B cell (primary cell): ENCODE data around the gene SAA1. TPM values are rescaled to one million over a fixed set of nuclear protein-coding genes. Genes with fewer than 3 reads are reported as not detected.

ENCODE experiments used
- ATAC-seq: fragments of 200-7000 bp; cut with Tn5 transposase; one replicate; pipeline ENCODE4 v1.10.0; 2021; ENCODE audit warnings: low read depth, mild to moderate bottlenecking, moderate number of reproducible peaks, moderate library complexity
- CTCF ChIA-PET: fragments of 350-600 bp; sonication (Branson Sonifier 250); formaldehyde crosslinking; loops from one replicate; lab custom pipeline; 2021; ENCODE audit warnings: antibody characterized with exemption, inconsistent platforms; lab: Charles Lee
- POLR2A ChIA-PET: fragments of 350-600 bp; sonication (Branson Sonifier 250); formaldehyde crosslinking; loops from one replicate; lab custom pipeline; 2021; ENCODE audit warnings: antibody characterized with exemption; lab: Charles Lee
- DNase-seq: peaks from one replicate; pipeline ENCODE4 v3.0.0; 2013
- H2AFZ ChIP-seq: 2 replicates; pipeline ENCODE4 v1.6.1; 2012; ENCODE audit warnings: mild to moderate bottlenecking, low read depth, low read length; ENCODE audit not compliant: insufficient read depth, poor library complexity, severe bottlenecking
- H3K27ac ChIP-seq, 2 donors: 1 replicate in 1 of 2; 2 replicates in 1 of 2; pipeline ENCODE4 v1.5.1; 2012 to 2013; ENCODE audit warnings: low read length in 2 of 2, mild to moderate bottlenecking in 2 of 2, moderate library complexity in 1 of 2
- H3K27me3 ChIP-seq, 4 experiments: fragments of 200-600 bp in 1 of 4; sonication (generic) in 1 of 4; replicated peaks in 1 of 4; 1 replicate in 2 of 4; 2 replicates in 2 of 4; pipeline versions ENCODE4 v1.6.1 to v1.7.0; 2013 to 2016; ENCODE audit warnings: low read length in 3 of 4, mild to moderate bottlenecking in 2 of 4, mixed read lengths in 1 of 4, moderate library complexity in 1 of 4; ENCODE audit not compliant: insufficient read depth in 4 of 4, control insufficient read depth in 3 of 4; ENCODE audit errors: control extremely low read depth in 1 of 4
- H3K36me3 ChIP-seq, 2 experiments: replicated peaks in 1 of 2; 1 replicate in 1 of 2; 2 replicates in 1 of 2; pipeline versions ENCODE4 v1.6.1 to v1.7.1; 2013; ENCODE audit warnings: low read length in 1 of 2; ENCODE audit not compliant: insufficient read depth in 2 of 2, control insufficient read depth in 1 of 2; ENCODE audit errors: control extremely low read depth in 1 of 2, extremely low read depth in 1 of 2
- H3K4me1 ChIP-seq, 2 donors: fragments of 200-600 bp in 1 of 2; sonication (generic) in 1 of 2; 1 replicate in 1 of 2; 2 replicates in 1 of 2; pipeline versions ENCODE4 v1.5.1 to v1.6.1; 2013 to 2017; ENCODE audit warnings: low read length in 2 of 2; ENCODE audit not compliant: control insufficient read depth in 2 of 2, insufficient read depth in 2 of 2
- H3K4me2 ChIP-seq: replicated peaks from 2 replicates; pipeline ENCODE3; 2012; ENCODE audit warnings: mild to moderate bottlenecking, low read depth, low read length; ENCODE audit not compliant: poor library complexity, severe bottlenecking
- H3K4me3 ChIP-seq, 5 experiments: fragments of 200-600 bp in 1 of 5; sonication (generic) in 1 of 5; 1 replicate in 3 of 5; 2 replicates in 2 of 5; pipeline versions ENCODE4 v1.5.1 to v1.7.0; 2011 to 2016; ENCODE audit warnings: low read length in 4 of 5, mild to moderate bottlenecking in 4 of 5, low read depth in 2 of 5, control low read depth in 1 of 5, moderate library complexity in 1 of 5; ENCODE audit not compliant: insufficient read depth in 1 of 5; ENCODE audit errors: control extremely low read depth in 1 of 5, extremely low read depth in 1 of 5
- H3K79me2 ChIP-seq: fragments of 200-600 bp; sonication (generic); one replicate; pipeline ENCODE4 v1.6.0; 2016; ENCODE audit warnings: low read length; ENCODE audit not compliant: control insufficient read depth, insufficient read depth
- H3K9ac ChIP-seq: fragments of 200-600 bp; sonication (generic); 2 replicates; pipeline ENCODE4 v1.6.1; 2017; ENCODE audit warnings: mild to moderate bottlenecking, low read length, moderate library complexity
- H3K9me3 ChIP-seq, 3 donors: one replicate each; pipeline versions ENCODE4 v1.6.1 to v1.7.1; 2013; ENCODE audit warnings: low read length in 2 of 3; ENCODE audit not compliant: control insufficient read depth in 2 of 3, insufficient read depth in 1 of 3; ENCODE audit errors: control extremely low read depth in 1 of 3
- H4K20me1 ChIP-seq: 2 replicates; pipeline ENCODE4 v1.6.0; 2012; ENCODE audit warnings: mild to moderate bottlenecking, low read length; ENCODE audit not compliant: insufficient read depth, control insufficient read depth, poor library complexity, severe bottlenecking
- H3K27ac Mint-ChIP-seq: one replicate; pipeline ENCODE4 v1.8.0; 2021; ENCODE audit warnings: mixed read lengths
- H3K27me3 Mint-ChIP-seq: one replicate; pipeline ENCODE4 v1.8.0; 2021; ENCODE audit warnings: mixed read lengths
- H3K4me1 Mint-ChIP-seq: one replicate; pipeline ENCODE4 v1.8.0; 2021; ENCODE audit warnings: mixed read lengths
- H3K4me3 Mint-ChIP-seq: one replicate; pipeline ENCODE4 v1.8.0; 2021; ENCODE audit warnings: mixed read lengths
- H3K9me3 Mint-ChIP-seq: one replicate; pipeline ENCODE4 v1.8.0; 2022; ENCODE audit warnings: mixed read lengths; ENCODE audit not compliant: insufficient read depth
- CTCF ChIP-seq: fragments of 200-600 bp; IDR thresholded peaks from one replicate; pipeline ENCODE4 v1.8.0; 2022; ENCODE audit warnings: antibody characterized with exemption, mild to moderate bottlenecking
- EZH2 ChIP-seq: IDR thresholded peaks from 2 replicates; pipeline ENCODE4 v1.6.1; 2012; ENCODE audit warnings: borderline replicate concordance, low read depth, mild to moderate bottlenecking, moderate library complexity, low read length; ENCODE audit not compliant: insufficient read depth, poor library complexity, severe bottlenecking
- WGBS: methylation state at CpG from one replicate; pipeline ENCODE4 v1.1.5; 2013; ENCODE audit warnings: missing lambda C conversion rate; ENCODE audit not compliant: insufficient coverage; 5-methylcytosine and 5-hydroxymethylcytosine counted together
- intact Hi-C: fragments of 100-400 bp; cut with micrococcal nuclease; formaldehyde crosslinking; loops from one replicate; pipeline ENCODE4 v1.10.0; 2022
- polyA plus RNA-seq: library from polyadenylated mRNA; depleted of rRNA; stranded (reverse); fragments of >200 nt; gene quantifications from 2 replicates; pipeline ENCODE4 v1.2.3, GENCODE V29; 2012
- total RNA-seq, 2 donors: library from RNA; stranded (reverse); fragments of 120-200 nt in 1 of 2; gene quantifications; 1 replicate in 1 of 2; 2 replicates in 1 of 2; pipeline versions ENCODE4 v1.2.3 to v1.2.4, GENCODE V29; 2013 to 2022

The SAA1 gene
- total and polyA plus RNA-seq, 2 donors (not counting 1 experiment from before 2014, with no cell fraction given) = not detected

GRCh38 chr11:18253778-18254338 lies 12.2 kb upstream of the SAA1 start:
- H3K27ac ChIP-seq = no peak overlapping the region
- WGBS = 79% methylated on average over 10 of the region's 11 CpGs
- no peak overlapping the region for H3K9ac ChIP-seq
- CTCF ChIA-PET = no interaction called here
- Mint-ChIP-seq H3K9me3 (no peaks in the 10 kb centered on the region), H3K4me1 (no peaks in the 10 kb centered on the region), H3K27me3 (peaks cover 6% of the 10 kb centered on the region), H3K27ac (no peak overlapping the region), H3K4me3 (no peak overlapping the region)
- TF ChIP-seq EZH2 (no peak), CTCF (no peak)
- intact Hi-C loops = no loop called here
- no peaks in the 10 kb centered on the region for H3K79me2 ChIP-seq
- no peak for ATAC-seq
- no peaks in the 10 kb centered on the region for H4K20me1 ChIP-seq
- H3K4me3 ChIP-seq = no peak overlapping the region
- no peaks in the 10 kb centered on the region for H3K4me1 ChIP-seq
- POLR2A ChIA-PET = no interaction called here
- no peaks in the 10 kb centered on the region for H3K36me3 ChIP-seq
- no peak overlapping the region for H3K4me2 ChIP-seq
- H2AFZ ChIP-seq = no peak overlapping the region
- no peaks in the 10 kb centered on the region for H3K9me3 ChIP-seq
- no peak for DNase-seq
- peaks cover 0 to 3% (median 0%) of the 10 kb centered on the region in 4 experiments for H3K27me3 ChIP-seq

DNA sequence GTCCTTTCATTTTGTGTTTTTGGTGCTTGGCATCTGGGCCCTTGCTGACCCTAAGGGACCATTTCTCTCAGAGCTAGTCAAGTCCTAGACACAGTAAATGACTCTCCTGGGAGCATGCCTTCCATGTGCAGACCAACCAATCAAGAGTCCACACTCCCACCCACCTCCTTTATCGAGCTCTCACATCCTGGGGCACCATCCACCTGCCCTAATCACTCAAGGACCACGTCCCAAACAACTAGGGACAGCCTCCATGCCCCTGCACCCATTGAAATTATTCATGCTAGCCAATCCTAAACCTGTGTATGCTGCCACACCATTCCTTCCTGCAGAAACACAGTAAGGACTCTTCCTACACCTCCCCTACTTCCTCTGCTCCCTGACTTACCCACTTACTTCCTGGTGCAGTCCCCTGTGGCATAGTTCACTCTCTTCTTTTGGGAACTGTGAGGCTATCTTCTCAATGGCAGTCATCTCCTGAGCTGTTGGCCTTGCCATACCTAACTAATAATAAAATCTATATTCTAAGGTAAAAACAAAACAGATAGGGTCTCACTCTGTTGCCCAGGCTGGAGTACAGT lies 11.2 kb upstream of the SAA1 start:
- Mint-ChIP-seq H3K4me1 (no peaks in the 10 kb centered on the region), H3K27me3 (peaks cover 6% of the 10 kb centered on the region), H3K27ac (no peak overlapping the region), H3K4me3 (no peak overlapping the region), H3K9me3 (no peaks in the 10 kb centered on the region)
- no peak for ATAC-seq
- 69% methylated on average over 2 of the region's 2 CpGs for WGBS
- ChIA-PET POLR2A (no interaction called here), CTCF (interaction anchor here (1.3 kb wide), 1 partner anchor 11 kb away, joined by 3 read pairs; no protein-coding TSS in a partner anchor)
- peaks cover 0 to 3% (median 0%) of the 10 kb centered on the region in 4 experiments for H3K27me3 ChIP-seq
- no peak overlapping the region for H2AFZ ChIP-seq
- H3K36me3 ChIP-seq = no peaks in the 10 kb centered on the region
- intact Hi-C loops = no loop called here
- H3K9me3 ChIP-seq = no peaks in the 10 kb centered on the region
- no peaks in the 10 kb centered on the region for H3K4me1 ChIP-seq
- TF ChIP-seq EZH2 (no peak), CTCF (no peak)
- no peaks in the 10 kb centered on the region for H4K20me1 ChIP-seq
- H3K79me2 ChIP-seq = no peaks in the 10 kb centered on the region
- H3K27ac ChIP-seq = no peak overlapping the region
- H3K9ac ChIP-seq = no peak overlapping the region
- no peak overlapping the region for H3K4me3 ChIP-seq
- no peak for DNase-seq
- H3K4me2 ChIP-seq = no peak overlapping the region
